Prostate gland (tissue), 2 donors: ENCODE measurements around the gene PWWP2B. TPM values are rescaled to one million over a fixed set of nuclear protein-coding genes. Genes with fewer than 3 reads are reported as not detected.
A peak's percentile ranks its signal among the peaks of the same experiment; 100 is the strongest.

ENCODE experiments used
- DNase-seq: peaks from one replicate; pipeline ENCODE4 v3.0.0-alpha.2; 2019; ENCODE audit warnings: low spot score
- H3K27ac ChIP-seq, 2 donors: fragments of 200-600 bp; sonication (generic); 2 replicates each; pipeline ENCODE4 v1.5.1; 2017 to 2019
- H3K27me3 ChIP-seq: fragments of 200-600 bp; sonication (generic); replicated peaks from 2 replicates; pipeline ENCODE4 v1.5.1; 2019; ENCODE audit not compliant: insufficient read depth
- H3K36me3 ChIP-seq, 2 donors: fragments of 200-600 bp; sonication (generic); 1 replicate in 1 of 2; 2 replicates in 1 of 2; pipeline versions ENCODE4 v1.5.1 to v1.8.1; 2017 to 2019
- H3K4me1 ChIP-seq: fragments of 200-600 bp; sonication (generic); replicated peaks from 2 replicates; pipeline ENCODE4 v1.5.1; 2019
- H3K4me3 ChIP-seq, 2 donors: fragments of 200-600 bp; sonication (generic); 2 replicates each; pipeline ENCODE4 v1.5.1; 2017 to 2019
- H3K9me3 ChIP-seq: fragments of 200-600 bp; sonication (generic); 2 replicates; pipeline ENCODE4 v1.5.1; 2017
- POLR2A ChIP-seq: fragments of 450-650 bp; IDR thresholded peaks from one replicate; pipeline ENCODE4 v1.6.1; 2016; ENCODE audit warnings: antibody characterized with exemption, mild to moderate bottlenecking
- POLR2AphosphoS5 ChIP-seq: sonication (generic); formaldehyde crosslinking; IDR thresholded peaks from one replicate; pipeline ENCODE4 v1.6.1; 2017; ENCODE audit warnings: antibody characterized with exemption
- WGBS: methylation state at CpG from one replicate; pipeline ENCODE4 v1.1.5; 2018; 5-methylcytosine and 5-hydroxymethylcytosine counted together
- intact Hi-C: fragments of 100-400 bp; cut with DNase I; formaldehyde crosslinking; loops from one replicate; pipeline ENCODE4 v1.14.2; 2022
- total RNA-seq, 2 donors: library from RNA; depleted of rRNA; stranded (reverse); fragments of >200 nt; gene quantifications; one replicate each; pipeline ENCODE4 v1.1.0, GENCODE V29; 2016
- TF ChIP-seq, protein P1 (sequence below), 4 experiments: fragments of 200-600 bp in 2 of 4; fragments of 450-650 bp in 2 of 4; sonication (generic) in 2 of 4; IDR thresholded peaks; 1 replicate in 3 of 4; 2 replicates in 1 of 4; pipeline ENCODE4 v1.5.1; 2016 to 2019; ENCODE audit warnings: antibody characterized with exemption in 4 of 4, mild to moderate bottlenecking in 2 of 4, moderate library complexity in 2 of 4

Gene PWWP2B
- total RNA-seq, 2 donors from 2014 or later = 27.5 to 36.6 TPM

GRCh38 chr10:132421847-132422751 lies 25.1 kb downstream of the PWWP2B start:
- Histone ChIP-seq H3K27me3 (no peaks in the 10 kb centered on the region), H3K36me3 (no peaks in the 10 kb centered on the region), H3K4me3 (no peak overlapping the region), H3K4me1 (peaks cover 41% of the 10 kb centered on the region), H3K27ac (peak overlapping the region; percentile 85 to 89), H3K9me3 (no peaks in the 10 kb centered on the region)
- DNase-seq = no peak
- TF ChIP-seq POLR2A = no peak
- no peak for TF ChIP-seq POLR2AphosphoS5
- TF ChIP-seq, protein P1, sequence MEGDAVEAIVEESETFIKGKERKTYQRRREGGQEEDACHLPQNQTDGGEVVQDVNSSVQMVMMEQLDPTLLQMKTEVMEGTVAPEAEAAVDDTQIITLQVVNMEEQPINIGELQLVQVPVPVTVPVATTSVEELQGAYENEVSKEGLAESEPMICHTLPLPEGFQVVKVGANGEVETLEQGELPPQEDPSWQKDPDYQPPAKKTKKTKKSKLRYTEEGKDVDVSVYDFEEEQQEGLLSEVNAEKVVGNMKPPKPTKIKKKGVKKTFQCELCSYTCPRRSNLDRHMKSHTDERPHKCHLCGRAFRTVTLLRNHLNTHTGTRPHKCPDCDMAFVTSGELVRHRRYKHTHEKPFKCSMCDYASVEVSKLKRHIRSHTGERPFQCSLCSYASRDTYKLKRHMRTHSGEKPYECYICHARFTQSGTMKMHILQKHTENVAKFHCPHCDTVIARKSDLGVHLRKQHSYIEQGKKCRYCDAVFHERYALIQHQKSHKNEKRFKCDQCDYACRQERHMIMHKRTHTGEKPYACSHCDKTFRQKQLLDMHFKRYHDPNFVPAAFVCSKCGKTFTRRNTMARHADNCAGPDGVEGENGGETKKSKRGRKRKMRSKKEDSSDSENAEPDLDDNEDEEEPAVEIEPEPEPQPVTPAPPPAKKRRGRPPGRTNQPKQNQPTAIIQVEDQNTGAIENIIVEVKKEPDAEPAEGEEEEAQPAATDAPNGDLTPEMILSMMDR (IDR thresholded peaks at IDR 0.05) = no peak
- WGBS = 73% methylated on average over 29 of the region's 30 CpGs
- intact Hi-C loops = no loop called here

GRCh38 chr10:132422903-132423825 lies 26.2 kb downstream of the PWWP2B start:
- Histone ChIP-seq H3K9me3 (no peaks in the 10 kb centered on the region), H3K4me1 (peaks cover 33% of the 10 kb centered on the region), H3K27me3 (no peaks in the 10 kb centered on the region), H3K4me3 (no peak overlapping the region), H3K36me3 (no peaks in the 10 kb centered on the region), H3K27ac (peak overlapping the region; percentile 85 to 89)
- intact Hi-C loops = no loop called here
- WGBS = 77% methylated on average over 26 of the region's 26 CpGs
- DNase-seq = no peak
- TF ChIP-seq POLR2AphosphoS5 (no peak), POLR2A (no peak)
- TF ChIP-seq, protein P1 (IDR thresholded peaks at IDR 0.05) = no peak

- peak; percentile 63 for DNase-seq
- no peaks in the 10 kb centered on the region for H3K27me3 ChIP-seq
- 59% methylated on average over 17 of the region's 21 CpGs for WGBS
- intact Hi-C loops = no loop called here
- TF ChIP-seq, protein P1 (IDR thresholded peaks at IDR 0.05) = no peak
- TF ChIP-seq POLR2AphosphoS5 = peak; percentile 63
- no peak for TF ChIP-seq POLR2A
- H3K4me3 ChIP-seq = no peak overlapping the region
- H3K9me3 ChIP-seq = no peaks in the 10 kb centered on the region
- peak overlapping the region in 1 of 2 donors; percentile 53 for H3K27ac ChIP-seq
- no peaks in the 10 kb centered on the region for H3K36me3 ChIP-seq
- peaks cover 23% of the 10 kb centered on the region for H3K4me1 ChIP-seq
These were observed 27.2 kb downstream of the PWWP2B start for GRCh38 chr10:132423966-132424861.

DNA sequence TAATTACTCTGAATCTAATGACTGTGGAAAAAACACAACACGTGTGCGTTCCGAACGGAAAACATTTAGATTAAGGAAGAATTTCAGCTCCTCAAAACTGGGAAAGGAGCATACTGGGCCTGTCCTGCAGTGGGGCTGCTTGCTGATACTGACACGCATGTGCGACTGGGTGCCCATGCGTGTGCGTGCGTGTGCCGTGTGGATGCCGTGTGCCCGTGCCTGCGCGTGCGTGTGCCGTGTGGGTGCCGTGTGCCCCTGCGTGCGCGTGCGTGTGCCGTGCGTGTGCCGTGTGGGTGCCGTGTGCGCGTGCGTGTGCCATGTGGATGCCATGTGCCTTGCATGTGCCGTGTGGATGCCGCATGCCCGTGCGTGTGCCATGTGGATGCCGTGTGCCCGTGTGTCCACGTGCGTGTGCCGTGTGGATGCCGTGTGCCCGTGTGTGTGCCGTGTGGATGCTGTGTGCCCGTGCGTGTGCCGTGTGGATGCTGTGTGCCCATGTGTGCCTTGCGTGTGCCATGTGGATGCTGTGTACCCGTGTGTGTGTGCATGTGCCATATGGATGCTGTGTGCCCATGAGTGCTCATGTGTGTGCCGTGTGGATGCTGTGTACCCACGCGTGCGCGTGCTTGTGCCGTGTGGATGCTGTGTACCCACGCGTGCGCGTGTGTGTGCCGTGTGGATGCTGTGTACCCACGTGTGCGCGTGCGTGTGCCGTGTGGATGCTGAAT lies 28.2 kb downstream of the PWWP2B start:
- H3K9me3 ChIP-seq = no peaks in the 10 kb centered on the region
- no peaks in the 10 kb centered on the region for H3K36me3 ChIP-seq
- H3K27me3 ChIP-seq = no peaks in the 10 kb centered on the region
- H3K4me3 ChIP-seq = no peak overlapping the region
- TF ChIP-seq, protein P1 (IDR thresholded peaks at IDR 0.05) = no peak
- TF ChIP-seq POLR2AphosphoS5 (no peak), POLR2A (no peak)
- WGBS = 94% methylated on average over 49 of the region's 61 CpGs
- peaks cover 20% of the 10 kb centered on the region for H3K4me1 ChIP-seq
- no peak for DNase-seq
- H3K27ac ChIP-seq = no peak overlapping the region
- intact Hi-C loops = no loop called here
